RWPE2 (cell line): ENCODE measurements around the gene FHOD3.

ENCODE experiments used
- ATAC-seq: fragments of 200-7000 bp; cut with Tn5 transposase; 3 replicates; pipeline ENCODE4 v1.9.1; 2021; ENCODE audit warnings: low read depth
- DNase-seq: peaks from one replicate; pipeline ENCODE4 v3.0.0-alpha.2; 2020; ENCODE audit warnings: low spot score
- H3K27ac ChIP-seq: fragments of 450-650 bp; 2 replicates; pipeline ENCODE4 v1.5.1; 2017; ENCODE audit warnings: mild to moderate bottlenecking; ENCODE audit not compliant: poor library complexity, severe bottlenecking
- H3K27me3 ChIP-seq: fragments of 250-450 bp; sonication (Bioruptor Pico); 2 replicates; pipeline ENCODE4 v1.5.1; 2021; ENCODE audit warnings: mild to moderate bottlenecking, moderate library complexity; ENCODE audit not compliant: insufficient read depth, poor library complexity, severe bottlenecking
- H3K36me3 ChIP-seq: fragments of 250-450 bp; sonication (Bioruptor Pico); 2 replicates; pipeline ENCODE4 v1.5.1; 2020; ENCODE audit warnings: low read depth, mild to moderate bottlenecking, moderate library complexity
- H3K4me1 ChIP-seq: fragments of 250-450 bp; sonication (Bioruptor Pico); 2 replicates; pipeline ENCODE4 v1.5.1; 2021; ENCODE audit warnings: mild to moderate bottlenecking, moderate library complexity; ENCODE audit not compliant: insufficient read depth, poor library complexity, severe bottlenecking
- H3K4me3 ChIP-seq: fragments of 250-450 bp; sonication (Bioruptor Pico); 2 replicates; pipeline ENCODE4 v1.5.1; 2021; ENCODE audit warnings: mild to moderate bottlenecking, moderate library complexity; ENCODE audit not compliant: severe bottlenecking
- H3K9me3 ChIP-seq: fragments of 250-450 bp; sonication (Bioruptor Pico); 2 replicates; pipeline ENCODE4 v1.5.1; 2021; ENCODE audit warnings: mild to moderate bottlenecking, moderate library complexity; ENCODE audit not compliant: severe bottlenecking
- TF ChIP-seq, protein P1 (sequence below): fragments of 450-650 bp; IDR thresholded peaks from one replicate; pipeline ENCODE4 v1.5.1; 2017; ENCODE audit warnings: mild to moderate bottlenecking, moderate library complexity; ENCODE audit not compliant: poor library complexity, severe bottlenecking

FHOD3 gene

DNA sequence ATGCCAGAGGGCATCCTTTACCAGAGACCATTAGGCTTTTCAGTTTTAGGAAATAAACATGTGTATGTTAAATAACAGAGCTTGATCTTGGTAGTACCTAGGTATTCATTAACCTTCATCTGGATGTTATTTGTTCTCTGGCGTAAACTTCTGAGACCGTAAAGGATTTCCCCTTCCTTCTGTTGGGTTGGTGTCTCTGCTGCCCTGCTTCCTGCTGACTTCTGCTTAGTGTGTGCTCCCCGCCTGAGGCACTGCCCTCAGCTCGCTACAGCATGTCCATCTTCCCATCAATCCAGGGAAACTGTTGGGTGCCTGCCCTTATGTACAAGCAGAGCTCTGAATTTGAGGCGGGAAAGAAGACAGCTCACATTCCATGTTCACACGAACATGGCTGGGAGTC lies 353.4 kb downstream of the FHOD3 start:
- Histone ChIP-seq H3K27ac (no peak overlapping the region), H3K27me3 (no peaks in the 10 kb centered on the region), H3K4me1 (no peaks in the 10 kb centered on the region), H3K9me3 (no peaks in the 10 kb centered on the region), H3K4me3 (no peak overlapping the region), H3K36me3 (no peaks in the 10 kb centered on the region)
- no peak for ATAC-seq
- TF ChIP-seq, protein P1, sequence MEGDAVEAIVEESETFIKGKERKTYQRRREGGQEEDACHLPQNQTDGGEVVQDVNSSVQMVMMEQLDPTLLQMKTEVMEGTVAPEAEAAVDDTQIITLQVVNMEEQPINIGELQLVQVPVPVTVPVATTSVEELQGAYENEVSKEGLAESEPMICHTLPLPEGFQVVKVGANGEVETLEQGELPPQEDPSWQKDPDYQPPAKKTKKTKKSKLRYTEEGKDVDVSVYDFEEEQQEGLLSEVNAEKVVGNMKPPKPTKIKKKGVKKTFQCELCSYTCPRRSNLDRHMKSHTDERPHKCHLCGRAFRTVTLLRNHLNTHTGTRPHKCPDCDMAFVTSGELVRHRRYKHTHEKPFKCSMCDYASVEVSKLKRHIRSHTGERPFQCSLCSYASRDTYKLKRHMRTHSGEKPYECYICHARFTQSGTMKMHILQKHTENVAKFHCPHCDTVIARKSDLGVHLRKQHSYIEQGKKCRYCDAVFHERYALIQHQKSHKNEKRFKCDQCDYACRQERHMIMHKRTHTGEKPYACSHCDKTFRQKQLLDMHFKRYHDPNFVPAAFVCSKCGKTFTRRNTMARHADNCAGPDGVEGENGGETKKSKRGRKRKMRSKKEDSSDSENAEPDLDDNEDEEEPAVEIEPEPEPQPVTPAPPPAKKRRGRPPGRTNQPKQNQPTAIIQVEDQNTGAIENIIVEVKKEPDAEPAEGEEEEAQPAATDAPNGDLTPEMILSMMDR, result no peak
- no peak for DNase-seq

DNA sequence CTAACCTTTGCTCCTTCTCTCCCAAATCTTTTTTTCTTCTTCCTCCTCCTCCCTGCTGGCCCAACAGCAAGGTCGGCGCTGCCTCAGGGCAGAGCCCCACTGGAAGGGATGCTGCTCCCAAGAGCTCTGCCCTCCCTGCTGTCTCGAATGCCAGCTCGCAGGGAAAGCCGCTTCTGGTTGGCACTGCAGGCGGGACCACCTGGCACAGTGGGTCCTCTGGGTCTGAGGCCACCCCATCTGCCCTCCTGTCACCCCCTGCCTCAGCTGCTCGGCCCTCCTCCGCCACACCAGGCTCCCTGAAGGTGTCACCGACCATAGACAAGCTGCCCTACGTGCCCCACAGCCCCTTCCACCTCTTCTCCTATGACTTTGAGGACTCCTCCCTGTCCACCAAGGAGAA lies 355.0 kb downstream of the FHOD3 start:
- Histone ChIP-seq H3K4me1 (no peaks in the 10 kb centered on the region), H3K27ac (no peak overlapping the region), H3K36me3 (no peaks in the 10 kb centered on the region), H3K9me3 (no peaks in the 10 kb centered on the region), H3K4me3 (no peak overlapping the region), H3K27me3 (no peaks in the 10 kb centered on the region)
- no peak for ATAC-seq
- TF ChIP-seq, protein P1, result no peak
- no peak for DNase-seq

DNA sequence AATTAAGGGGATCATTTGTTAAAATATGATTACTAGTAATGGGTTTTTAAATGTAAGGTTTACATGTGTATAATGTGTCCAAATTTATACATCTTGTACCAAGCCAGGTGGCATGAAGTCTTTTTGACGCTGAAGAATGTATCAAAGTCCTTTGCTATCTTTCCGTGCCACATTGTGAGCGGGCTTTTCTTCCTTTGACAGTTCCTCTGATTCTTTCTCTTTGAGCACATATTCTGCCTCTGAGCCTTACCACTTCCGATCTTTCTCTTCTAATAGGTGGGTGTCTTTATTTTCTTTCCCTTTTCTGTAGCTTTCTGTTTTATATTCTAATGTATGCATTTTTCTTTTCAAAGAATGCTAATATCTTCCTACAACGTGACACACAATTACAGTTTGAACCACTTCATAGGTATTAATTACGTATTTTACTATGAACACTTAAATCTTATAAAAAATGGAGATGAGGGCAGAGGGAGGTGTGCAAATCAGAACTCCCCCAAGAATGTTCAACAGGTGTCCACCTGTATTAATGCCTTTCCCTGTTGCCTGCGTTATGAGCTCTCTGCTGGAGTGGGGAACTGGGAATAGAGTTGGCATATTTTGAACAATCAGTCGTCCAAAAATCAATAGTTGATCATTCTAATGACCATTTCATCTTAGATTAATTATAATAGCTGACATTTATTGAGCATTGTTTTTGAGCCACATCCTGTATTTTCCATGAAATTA lies 355.8 kb downstream of the FHOD3 start:
- Histone ChIP-seq H3K27ac (no peak overlapping the region), H3K4me3 (no peak overlapping the region), H3K9me3 (no peaks in the 10 kb centered on the region), H3K4me1 (peaks cover 2% of the 10 kb centered on the region), H3K36me3 (no peaks in the 10 kb centered on the region), H3K27me3 (no peaks in the 10 kb centered on the region)
- TF ChIP-seq, protein P1, result no peak
- ATAC-seq (no peak), DNase-seq (no peak)

DNA sequence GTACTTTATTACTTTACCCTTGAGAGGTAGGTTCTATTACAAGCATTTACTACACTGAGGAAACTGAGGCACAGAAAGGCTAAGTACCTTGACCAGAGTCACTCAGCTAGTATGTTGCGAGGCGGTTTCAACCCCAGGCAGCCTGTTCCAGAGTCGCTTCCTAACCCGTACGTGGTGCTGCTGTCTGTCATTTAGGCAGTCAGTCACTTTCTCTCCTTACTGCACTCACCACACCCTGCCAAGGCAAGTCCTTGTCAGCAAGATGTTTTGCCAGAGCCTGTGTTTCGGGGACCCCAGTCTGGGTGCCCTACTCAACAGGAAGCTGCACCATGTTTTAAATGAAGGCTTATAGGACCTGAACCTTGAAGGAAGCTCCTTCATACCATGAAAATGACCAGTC lies 356.4 kb downstream of the FHOD3 start:
- no peaks in the 10 kb centered on the region for H3K9me3 ChIP-seq
- no peak overlapping the region for H3K27ac ChIP-seq
- H3K36me3 ChIP-seq, result no peaks in the 10 kb centered on the region
- H3K27me3 ChIP-seq, result no peaks in the 10 kb centered on the region
- peaks cover 4% of the 10 kb centered on the region for H3K4me1 ChIP-seq
- ATAC-seq, result no peak
- TF ChIP-seq, protein P1, result no peak
- H3K4me3 ChIP-seq, result no peak overlapping the region
- DNase-seq, result no peak

DNA sequence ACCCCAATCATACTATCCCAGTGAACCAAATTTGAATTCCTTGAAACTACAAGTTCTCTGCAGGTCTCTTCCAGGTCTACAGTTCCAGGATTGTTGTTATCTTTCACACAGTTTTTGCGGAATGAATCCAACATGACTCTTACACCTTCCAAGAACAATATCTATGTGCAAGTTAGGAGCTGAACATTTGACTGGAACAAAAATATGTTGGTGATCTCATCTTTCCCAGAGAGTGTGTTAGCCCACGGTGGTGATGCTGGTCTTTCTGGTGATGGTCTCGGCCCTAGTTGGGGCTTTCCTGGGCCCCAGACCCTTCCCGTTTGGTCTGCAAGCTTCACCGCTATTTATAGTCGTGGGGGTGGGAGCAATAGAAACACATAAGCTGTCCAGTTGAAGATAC lies 357.6 kb downstream of the FHOD3 start:
- no peaks in the 10 kb centered on the region for H3K36me3 ChIP-seq
- no peak for DNase-seq
- TF ChIP-seq, protein P1, result no peak
- ATAC-seq, result no peak
- H3K4me3 ChIP-seq, result no peak overlapping the region
- no peaks in the 10 kb centered on the region for H3K27me3 ChIP-seq
- H3K4me1 ChIP-seq, result peaks cover 4% of the 10 kb centered on the region
- H3K27ac ChIP-seq, result no peak overlapping the region
- H3K9me3 ChIP-seq, result no peaks in the 10 kb centered on the region
